DND-41 (cell line): ENCODE data around the gene SNN.

Experiments
- ATAC-seq: fragments of 200-7000 bp; cut with Tn5 transposase; 3 replicates; pipeline ENCODE4 v1.9.1; 2021; ENCODE audit warnings: low read depth; ENCODE audit not compliant: insufficient read depth
- DNase-seq: peaks from one replicate; pipeline ENCODE4 v3.0.0-alpha.2; 2020
- H2AFZ ChIP-seq: 2 replicates; pipeline ENCODE4 v1.6.0; 2012; ENCODE audit warnings: low read depth, low read length
- H3K27ac ChIP-seq: 2 replicates; pipeline ENCODE4 v1.5.1; 2012; ENCODE audit warnings: low read length, inconsistent platforms
- H3K27me3 ChIP-seq: fragments of 200-600 bp; sonication (generic); 2 replicates; pipeline ENCODE4 v1.6.0; 2012; ENCODE audit warnings: low read length, mild to moderate bottlenecking, inconsistent platforms; ENCODE audit not compliant: insufficient read depth, poor library complexity
- H3K36me3 ChIP-seq: 2 replicates; pipeline ENCODE4 v1.5.1; 2012; ENCODE audit warnings: low read length, inconsistent platforms; ENCODE audit not compliant: insufficient read depth
- H3K4me1 ChIP-seq: 2 replicates; pipeline ENCODE4 v1.5.1; 2012; ENCODE audit warnings: mild to moderate bottlenecking, low read length; ENCODE audit not compliant: insufficient read depth
- H3K4me2 ChIP-seq: 2 replicates; pipeline ENCODE4 v1.6.0; 2012; ENCODE audit warnings: mild to moderate bottlenecking, moderate library complexity, low read length, inconsistent platforms; ENCODE audit not compliant: insufficient read depth
- H3K4me3 ChIP-seq, 2 experiments: fragments of 200-600 bp in 1 of 2; shearing (Covaris generic) in 1 of 2; 2 replicates each; pipeline ENCODE4 v1.5.1; 2012 to 2016; ENCODE audit warnings: inconsistent platforms in 2 of 2, low read length in 2 of 2, mild to moderate bottlenecking in 2 of 2, low read depth in 1 of 2, moderate library complexity in 1 of 2
- H3K79me2 ChIP-seq: 2 replicates; pipeline ENCODE4 v1.6.0; 2012; ENCODE audit warnings: low read length, inconsistent platforms; ENCODE audit not compliant: insufficient read depth
- H3K9ac ChIP-seq: 2 replicates; pipeline ENCODE4 v1.6.0; 2012; ENCODE audit warnings: low read depth, mild to moderate bottlenecking, inconsistent platforms, low read length, moderate library complexity
- H3K9me3 ChIP-seq: 2 replicates; pipeline ENCODE4 v1.5.1; 2012; ENCODE audit warnings: low read length, moderate library complexity, mild to moderate bottlenecking, inconsistent platforms; ENCODE audit not compliant: insufficient read depth, severe bottlenecking
- H4K20me1 ChIP-seq: 2 replicates; pipeline ENCODE4 v1.6.0; 2012; ENCODE audit warnings: low read length; ENCODE audit not compliant: insufficient read depth
- CTCF ChIP-seq: IDR thresholded peaks from 2 replicates; pipeline ENCODE4 v1.5.1; 2012; ENCODE audit warnings: borderline replicate concordance, low read length, moderate library complexity, mild to moderate bottlenecking; ENCODE audit not compliant: poor library complexity, severe bottlenecking; ENCODE audit errors: extremely low read depth
- EZH2 ChIP-seq: IDR thresholded peaks from 3 replicates; pipeline ENCODE4 v1.6.1; 2012; ENCODE audit warnings: borderline replicate concordance, low read depth, mild to moderate bottlenecking, moderate library complexity, low read length, inconsistent platforms; ENCODE audit not compliant: severe bottlenecking

The SNN gene

DNA sequence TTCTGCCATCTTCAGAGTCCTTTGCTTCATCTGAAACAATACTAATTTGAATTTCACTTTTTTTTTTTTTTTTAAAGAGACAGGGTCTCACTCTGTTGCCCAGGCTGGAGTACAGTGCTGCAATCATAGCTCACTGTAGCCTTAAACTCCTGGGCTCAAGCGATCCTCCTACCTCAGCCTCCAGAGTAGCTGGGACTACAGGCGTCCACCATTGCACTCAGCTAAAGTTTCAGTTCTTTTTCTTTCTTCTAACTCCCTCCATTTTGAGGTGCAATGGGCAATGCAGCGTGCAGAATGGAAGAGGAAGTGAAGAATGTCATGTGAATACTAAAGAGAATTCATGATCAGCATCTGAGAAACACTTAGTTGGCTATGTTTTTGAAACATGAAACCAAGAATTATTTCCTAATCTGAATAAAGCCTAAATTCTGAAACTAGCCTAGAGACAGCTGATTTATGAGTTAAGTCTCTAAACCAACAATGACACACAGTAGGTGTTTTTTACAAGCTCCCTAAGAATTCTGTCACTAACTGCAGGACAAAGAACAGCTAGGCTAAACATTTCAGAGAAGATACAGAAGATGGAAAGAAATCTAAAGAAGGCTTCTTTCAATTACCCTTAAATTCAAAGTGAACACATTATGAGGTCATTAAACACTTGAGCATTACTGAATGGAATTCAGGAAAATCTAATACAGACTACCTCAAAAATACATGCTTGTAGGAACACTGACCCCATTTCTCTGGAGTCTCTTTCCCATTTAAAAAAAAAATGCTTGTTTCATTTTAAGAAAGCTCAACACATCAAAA, 21.0 kb downstream of the SNN start:
- H3K27me3 ChIP-seq: no peaks in the 10 kb centered on the region
- H3K36me3 ChIP-seq: peaks cover 82% of the 10 kb centered on the region
- no peak for ATAC-seq
- no peaks in the 10 kb centered on the region for H3K9me3 ChIP-seq
- H3K4me2 ChIP-seq: no peak overlapping the region
- no peak overlapping the region for H2AFZ ChIP-seq
- TF ChIP-seq CTCF (no peak), EZH2 (no peak)
- DNase-seq: no peak
- H3K4me3 ChIP-seq: no peak overlapping the region
- H3K9ac ChIP-seq: no peak overlapping the region
- H3K27ac ChIP-seq: no peak overlapping the region
- no peaks in the 10 kb centered on the region for H3K79me2 ChIP-seq
- 0 out of 2 replicates have a peak, but pooled peaks cover 3% of the 10 kb centered on the region for H4K20me1 ChIP-seq
- H3K4me1 ChIP-seq: no peaks in the 10 kb centered on the region

DNA sequence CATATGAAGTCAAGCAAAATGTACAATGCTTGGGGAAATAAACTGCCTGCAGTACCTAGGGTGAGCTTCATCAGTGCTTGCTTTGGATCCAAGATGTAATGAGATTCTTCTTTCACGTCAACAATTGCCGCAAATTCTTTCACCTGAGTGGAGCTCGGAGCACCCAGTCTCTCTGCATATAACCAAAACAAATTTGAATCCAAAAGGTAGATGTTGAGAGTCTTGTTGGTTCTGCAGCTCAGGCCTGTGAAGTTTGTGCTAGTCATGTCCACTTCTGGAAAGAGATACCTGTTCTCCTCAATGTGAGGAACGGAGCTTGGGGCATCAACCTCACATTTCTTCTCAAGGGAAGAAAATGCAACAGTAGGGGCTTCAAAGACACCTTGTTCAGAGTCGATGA, 23.0 kb downstream of the SNN start:
- Histone ChIP-seq H3K36me3 (peaks cover 80% of the 10 kb centered on the region), H3K27ac (no peak overlapping the region), H3K9ac (no peak overlapping the region), H3K79me2 (no peaks in the 10 kb centered on the region), H3K27me3 (no peaks in the 10 kb centered on the region), H3K4me2 (no peak overlapping the region), H3K9me3 (no peaks in the 10 kb centered on the region), H3K4me3 (no peak overlapping the region), H3K4me1 (no peaks in the 10 kb centered on the region), H2AFZ (no peak overlapping the region), H4K20me1 (peaks cover 7% of the 10 kb centered on the region; the same call in 1 of the 2 replicates)
- no peak for DNase-seq
- ATAC-seq: no peak
- TF ChIP-seq EZH2 (no peak), CTCF (no peak)

DNA sequence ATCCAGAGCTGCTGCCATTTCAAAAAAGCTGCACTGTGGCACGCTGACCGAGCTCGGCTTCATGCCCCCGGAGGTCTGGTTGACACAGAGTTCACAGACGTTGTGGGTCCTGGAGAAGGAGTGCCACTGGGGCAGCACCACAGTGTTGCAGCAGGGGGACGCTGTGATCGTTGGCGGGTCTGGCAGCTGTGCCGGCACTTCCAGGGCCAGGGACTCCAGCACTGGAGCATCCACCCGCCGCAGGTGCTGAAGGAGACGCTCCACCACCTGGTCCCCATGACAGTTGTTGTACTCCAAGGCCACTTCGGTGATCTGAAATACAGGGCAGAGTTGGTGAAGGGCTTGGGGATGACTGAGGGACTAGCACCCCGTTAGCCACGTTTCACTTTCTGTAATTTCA, 23.5 kb downstream of the SNN start:
- no peak overlapping the region for H3K27ac ChIP-seq
- H3K36me3 ChIP-seq: peaks cover 80% of the 10 kb centered on the region
- no peak for DNase-seq
- no peak for TF ChIP-seq CTCF
- no peak for TF ChIP-seq EZH2
- H3K9me3 ChIP-seq: no peaks in the 10 kb centered on the region
- H3K79me2 ChIP-seq: no peaks in the 10 kb centered on the region
- H4K20me1 ChIP-seq: peaks cover 7% of the 10 kb centered on the region; the same call in 1 of the 2 replicates
- H3K9ac ChIP-seq: no peak overlapping the region
- no peak overlapping the region for H3K4me3 ChIP-seq
- H3K4me1 ChIP-seq: no peaks in the 10 kb centered on the region
- H2AFZ ChIP-seq: no peak overlapping the region
- no peaks in the 10 kb centered on the region for H3K27me3 ChIP-seq
- ATAC-seq: no peak
- H3K4me2 ChIP-seq: no peak overlapping the region
